Fibroblast of skin of right biceps (primary cell): ENCODE results near the gene FBXO39.
A peak's percentile ranks its signal among the peaks of the same experiment; 100 is the strongest.
"Not testable (repeated sequence)": the region's sequence is repeated elsewhere in the genome, so short reads cannot be mapped to it uniquely, and the experiment has no call there.

Experiments
- DNase-seq: peaks from one replicate; pipeline ENCODE4 v3.0.0-alpha.2; 2013

FBXO39 gene

GRCh38 chr17:6775871-6776405 is at the start of gene FBXO39:
Gene FBXO39, plus strand, starts transcription at chr17:6776215. Its CDS starts 3,654 bp downstream, at chr17:6779869.
- DNase-seq, result no peak

- no peak for DNase-seq
Measured at GRCh38 chr17:6729531-6729930, 46.5 kb upstream of the FBXO39 start.

GRCh38 chr17:6746665-6747064 is 29.4 kb upstream of the FBXO39 start:
- not testable (repeated sequence) for DNase-seq

GRCh38 chr17:6748617-6749016 is 27.4 kb upstream of the FBXO39 start:
- DNase-seq, result no peak

GRCh38 chr17:6749519-6749918 is 26.5 kb upstream of the FBXO39 start:
- peak; percentile 45 for DNase-seq

- DNase-seq, result peak; percentile 100
Measured at GRCh38 chr17:6752068-6752909, 23.7 kb upstream of the FBXO39 start.

- peak; percentile 96 for DNase-seq
Measured at GRCh38 chr17:6753006-6753445, 23.0 kb upstream of the FBXO39 start.

- peak; percentile 23 for DNase-seq
Measured at GRCh38 chr17:6753546-6753945, 22.5 kb upstream of the FBXO39 start.

GRCh38 chr17:6755281-6755680 is 20.7 kb upstream of the FBXO39 start:
- peak; percentile 29 for DNase-seq

GRCh38 chr17:6755731-6756184 is 20.3 kb upstream of the FBXO39 start, which contains the start of gene XAF1:
Gene XAF1, plus strand, starts transcription at chr17:6756046. Its CDS starts 33 bp downstream, at chr17:6756079.
- peak; percentile 36 for DNase-seq

GRCh38 chr17:6756425-6757031 is 19.5 kb upstream of the FBXO39 start:
- DNase-seq, result no peak

GRCh38 chr17:6757747-6758146 is 18.3 kb upstream of the FBXO39 start:
- DNase-seq, result no peak

- no peak for DNase-seq
Measured at GRCh38 chr17:6761779-6762178, 14.2 kb upstream of the FBXO39 start.

GRCh38 chr17:6768447-6768846 is 7.6 kb upstream of the FBXO39 start:
- DNase-seq, result no peak

GRCh38 chr17:6772016-6772415 is 4.0 kb upstream of the FBXO39 start:
- DNase-seq, result no peak

- DNase-seq, result not testable (repeated sequence)
Measured at GRCh38 chr17:6774906-6775305, 1.1 kb upstream of the FBXO39 start.

- no peak for DNase-seq
Measured at GRCh38 chr17:6779411-6779810, 3.4 kb downstream of the FBXO39 start.

- DNase-seq, result no peak
Measured at GRCh38 chr17:6780001-6780400, 4.0 kb downstream of the FBXO39 start.

GRCh38 chr17:6780886-6781285 is 4.9 kb downstream of the FBXO39 start:
- DNase-seq, result no peak

GRCh38 chr17:6782244-6782643 is 6.2 kb downstream of the FBXO39 start:
- no peak for DNase-seq

GRCh38 chr17:6786618-6787017 is 10.6 kb downstream of the FBXO39 start:
- DNase-seq, result peak; percentile 72

- DNase-seq, result peak; percentile 4
Measured at GRCh38 chr17:6787081-6787693, 11.2 kb downstream of the FBXO39 start.

- DNase-seq, result no peak
Measured at GRCh38 chr17:6789146-6789545, 13.1 kb downstream of the FBXO39 start.
